SK-N-DZ (cell line): Measurements from ENCODE around the gene NUP93.
"Not testable (repeated sequence)": the region's sequence is repeated elsewhere in the genome, so short reads cannot be mapped to it uniquely, and the experiment has no call there.

Experiments
- DNase-seq: peaks from one replicate; pipeline ENCODE4 v3.0.0-alpha.2; 2015; ENCODE audit warnings: low spot score

The NUP93 gene

DNA sequence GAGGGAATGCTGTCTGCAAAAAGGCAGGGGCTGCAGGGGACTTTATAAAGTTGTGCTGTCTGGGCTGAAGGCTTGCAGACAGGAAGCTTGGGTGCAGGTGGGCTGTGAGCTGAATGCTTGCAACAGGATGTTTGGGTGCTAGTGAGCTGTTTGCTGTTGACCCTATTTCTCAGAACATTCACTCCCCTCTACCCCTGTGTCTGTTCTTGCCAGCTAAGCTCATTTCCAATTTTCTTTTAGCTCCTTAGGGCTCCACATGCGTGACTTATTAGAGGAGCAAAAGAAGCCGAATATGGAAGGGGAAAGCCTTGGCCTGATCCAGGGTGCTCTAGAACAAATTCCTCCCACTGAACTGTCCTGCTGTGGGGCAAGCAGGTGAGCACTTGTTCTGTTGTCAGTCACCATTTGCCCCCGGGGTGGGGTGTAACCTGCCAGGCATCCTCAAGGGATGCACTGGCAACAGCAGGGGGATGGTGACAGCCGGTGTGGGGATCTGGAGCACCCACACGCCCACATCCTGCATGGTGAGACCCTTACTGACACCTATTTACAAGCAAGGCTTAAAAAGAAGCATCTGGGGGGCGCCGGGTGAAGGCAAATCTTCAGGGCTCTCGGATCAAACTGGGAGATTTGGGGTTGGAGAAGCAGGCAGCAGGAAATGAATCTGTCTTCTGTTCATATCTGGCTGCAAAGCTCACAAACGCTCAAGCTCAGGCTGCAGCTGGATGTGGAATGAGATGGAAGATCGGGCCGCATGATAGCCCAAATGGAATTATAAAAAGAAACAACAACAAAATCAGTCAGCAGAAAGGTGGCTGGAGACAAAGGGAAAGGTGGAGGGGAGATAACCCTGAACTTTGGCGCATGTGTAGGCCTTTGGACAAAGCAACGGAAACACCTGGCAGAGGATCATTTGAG is 21.1 kb upstream of the NUP93 start:
- peak; percentile 44 for DNase-seq

DNA sequence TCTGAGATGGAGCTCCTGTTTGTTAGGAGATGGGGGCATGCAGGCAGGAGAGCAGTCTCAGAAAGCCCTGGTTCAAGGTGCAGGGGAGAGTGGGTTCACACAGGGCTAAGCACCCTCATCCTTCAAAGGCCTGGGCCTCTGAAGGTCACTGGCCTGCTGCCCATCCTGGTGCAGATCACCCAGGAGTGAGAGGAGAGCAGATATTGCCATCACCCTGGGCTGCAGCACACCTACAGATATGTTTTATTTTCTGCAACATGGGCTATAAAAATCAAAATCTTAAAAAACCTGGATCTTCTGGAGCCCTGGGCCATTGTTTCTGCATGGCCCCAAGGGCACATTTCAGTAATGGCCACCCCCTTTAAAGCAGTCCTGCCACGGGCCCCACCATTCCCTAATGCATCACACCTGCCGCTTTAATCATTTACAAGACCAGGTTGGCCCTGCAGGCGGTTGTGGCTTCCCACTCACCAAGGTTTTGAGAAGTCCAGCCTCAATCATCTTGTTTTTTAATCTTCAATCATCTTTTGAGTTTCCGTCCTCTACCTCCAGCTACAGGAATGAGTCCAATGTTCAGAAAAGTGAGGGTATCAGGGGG is 20.4 kb upstream of the NUP93 start:
- no peak for DNase-seq

DNA sequence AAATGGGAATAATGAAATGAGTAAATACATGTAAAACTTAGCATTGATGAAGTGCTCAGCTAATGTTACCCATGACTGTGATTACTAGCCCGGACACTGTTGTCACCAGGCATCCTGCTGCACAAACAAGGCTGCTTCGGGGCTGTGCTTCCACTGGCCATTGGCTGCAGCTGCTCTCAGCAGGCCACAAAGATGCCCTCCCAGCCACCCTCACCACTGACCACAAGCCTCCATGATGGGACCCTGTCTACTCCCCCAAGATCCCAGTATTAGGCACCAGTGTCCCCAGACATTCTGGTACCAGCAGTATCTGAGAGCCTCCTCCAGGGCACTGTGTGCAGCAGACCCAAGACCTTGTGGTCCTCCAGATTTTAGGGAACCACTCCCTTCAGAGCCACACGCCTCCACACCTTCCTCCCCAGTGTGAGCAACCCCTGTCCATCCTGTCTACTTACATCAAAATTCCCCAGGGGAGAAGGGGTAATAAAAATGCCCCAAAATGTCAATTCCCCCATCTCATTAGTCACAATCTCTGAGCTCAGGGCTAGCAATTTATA is 19.7 kb upstream of the NUP93 start:
- DNase-seq: no peak

DNA sequence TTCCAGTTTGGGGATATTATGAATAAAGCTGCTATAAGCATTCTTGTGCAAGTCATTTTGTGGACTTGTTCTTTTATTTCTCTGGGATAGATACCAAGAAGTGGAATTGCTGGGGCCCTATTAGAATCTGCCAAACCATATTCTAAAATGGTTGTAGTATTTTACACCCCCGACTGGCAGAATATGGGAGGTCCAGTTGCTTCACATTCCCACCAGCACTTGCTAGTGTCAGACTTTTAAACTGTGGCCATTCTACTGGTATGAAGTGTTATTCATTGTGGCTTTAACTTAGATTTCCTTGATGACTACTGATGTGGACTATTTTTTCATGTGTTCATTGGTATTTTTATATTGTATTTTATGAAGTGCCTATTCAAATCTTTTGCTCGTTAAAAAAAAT is 18.1 kb upstream of the NUP93 start:
- no peak for DNase-seq

DNA sequence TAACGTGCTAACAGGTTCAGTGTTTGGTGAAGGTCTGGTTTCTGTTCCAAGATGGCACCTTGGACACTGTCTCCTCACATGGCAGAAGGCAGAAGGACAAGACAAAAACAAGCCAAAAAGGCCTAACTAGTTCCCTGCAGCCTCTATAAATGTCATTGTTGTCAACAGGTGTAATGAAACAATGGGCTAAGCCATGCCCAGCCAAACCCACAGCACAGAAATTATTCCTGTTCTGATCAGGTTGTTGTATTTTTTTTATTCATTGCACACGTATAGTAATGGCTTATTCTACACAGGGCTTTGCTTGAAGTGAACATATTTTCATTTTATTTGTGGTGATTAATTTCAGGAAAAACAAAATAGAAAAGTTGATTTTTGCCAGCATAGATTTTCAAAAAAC is 16.1 kb upstream of the NUP93 start:
- DNase-seq: no peak

DNA sequence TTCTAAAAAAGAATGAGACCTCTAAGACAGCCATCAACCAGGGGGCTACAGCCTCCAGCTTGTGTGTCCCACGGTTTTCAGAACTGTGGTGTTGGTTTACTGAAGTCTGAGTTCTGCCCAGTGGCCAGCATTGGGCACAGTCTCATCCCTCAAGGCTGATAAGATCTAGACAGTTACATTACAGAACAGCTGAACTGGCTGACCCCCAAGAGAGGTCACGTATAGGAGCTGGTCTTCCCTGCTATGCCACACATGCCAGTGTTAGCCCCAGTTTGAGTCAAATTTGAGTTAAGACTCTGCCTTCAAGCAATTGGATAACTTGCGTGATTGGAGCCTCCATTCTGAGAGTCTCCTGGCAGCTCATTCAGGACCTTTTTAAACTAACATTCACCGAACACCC is 14.8 kb upstream of the NUP93 start:
- peak; percentile 38 for DNase-seq

DNA sequence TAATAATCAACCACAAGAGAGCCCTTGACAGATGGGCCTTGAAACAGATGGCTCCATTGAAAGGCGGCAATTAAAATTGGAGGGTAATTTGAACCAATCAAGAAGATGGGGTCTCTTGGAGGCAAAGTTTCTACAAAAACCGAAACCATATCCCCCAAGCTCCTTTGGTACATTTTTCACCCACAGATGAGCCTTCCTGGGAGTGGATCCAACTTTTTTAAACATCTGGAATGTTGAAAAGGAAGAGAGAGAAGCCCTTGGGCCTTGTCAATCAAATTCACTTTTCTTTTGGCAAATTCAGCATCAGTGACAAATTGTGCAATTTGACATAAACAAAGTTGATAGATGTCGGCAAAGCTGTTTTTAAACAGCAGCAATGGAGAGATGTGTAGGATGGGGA is 13.2 kb upstream of the NUP93 start:
- DNase-seq: no peak

DNA sequence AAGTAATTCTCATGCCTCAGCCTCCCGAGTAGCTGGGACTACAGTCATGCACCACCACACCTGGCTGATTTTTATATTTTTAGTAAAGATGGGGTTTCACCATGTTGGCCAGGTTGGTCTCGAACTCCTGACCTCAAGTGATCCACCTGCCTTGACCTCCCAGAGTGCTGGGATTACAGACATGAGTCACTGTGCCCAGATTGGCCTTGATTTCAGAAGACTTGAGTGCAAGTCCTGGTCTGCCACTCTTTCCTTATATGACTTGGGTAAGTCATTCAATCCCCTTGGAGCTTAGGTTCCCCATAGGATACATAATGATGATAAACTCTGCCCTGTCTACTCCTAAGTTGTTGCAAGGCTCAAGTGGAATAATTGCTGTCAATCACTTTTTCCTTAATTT is 12.4 kb upstream of the NUP93 start:
- not testable (repeated sequence) for DNase-seq

DNA sequence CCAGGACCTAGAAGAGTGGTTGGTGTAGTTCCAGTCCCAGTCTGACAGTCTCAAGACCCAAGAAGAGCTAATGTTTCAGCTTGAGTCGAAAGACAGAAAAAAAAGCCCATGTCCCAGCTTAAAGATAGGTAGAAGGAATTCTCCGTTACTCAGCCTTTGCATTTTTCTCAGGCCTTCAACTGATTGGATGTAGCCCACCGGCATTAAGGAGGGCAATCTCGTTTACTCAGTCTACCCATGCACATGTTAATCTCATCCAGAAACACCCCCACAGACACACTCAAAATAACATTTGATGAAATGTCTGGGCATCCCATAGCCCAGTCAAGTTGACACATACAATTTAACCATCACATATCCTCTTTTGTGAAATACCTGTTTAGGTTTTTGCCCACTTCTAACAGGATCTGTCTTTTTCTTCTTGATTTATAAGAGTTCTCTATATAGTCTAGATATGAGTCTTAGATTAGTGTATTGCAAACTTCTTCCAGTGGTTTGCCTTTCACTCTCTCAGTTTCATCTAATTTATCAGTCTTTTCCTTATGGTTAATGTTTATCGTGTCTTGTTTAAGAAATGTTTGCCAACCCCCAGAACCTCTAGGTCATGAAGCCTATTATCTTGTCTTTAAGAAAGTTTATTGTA is 7.6 kb upstream of the NUP93 start:
- no peak for DNase-seq

DNA sequence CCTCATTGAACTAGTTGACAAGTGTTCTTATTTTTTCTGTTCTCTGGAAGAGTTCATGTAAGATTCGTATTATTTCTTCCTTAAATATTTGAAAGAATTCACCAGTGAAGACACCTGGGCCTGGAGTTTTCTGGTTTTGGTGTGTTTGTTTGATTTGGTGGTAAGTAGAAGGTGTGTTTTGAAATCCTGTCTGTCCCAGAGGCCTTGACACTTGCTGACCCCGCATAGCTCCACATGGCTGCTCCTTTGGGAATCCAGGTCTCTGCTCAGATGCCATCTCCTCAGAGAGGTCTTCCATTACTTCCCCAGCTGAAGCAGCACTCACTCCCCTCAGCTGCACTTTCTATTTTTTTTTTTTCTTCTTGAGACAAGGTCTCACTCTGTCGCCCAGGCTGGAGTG is 5.7 kb upstream of the NUP93 start:
- no peak for DNase-seq

DNA sequence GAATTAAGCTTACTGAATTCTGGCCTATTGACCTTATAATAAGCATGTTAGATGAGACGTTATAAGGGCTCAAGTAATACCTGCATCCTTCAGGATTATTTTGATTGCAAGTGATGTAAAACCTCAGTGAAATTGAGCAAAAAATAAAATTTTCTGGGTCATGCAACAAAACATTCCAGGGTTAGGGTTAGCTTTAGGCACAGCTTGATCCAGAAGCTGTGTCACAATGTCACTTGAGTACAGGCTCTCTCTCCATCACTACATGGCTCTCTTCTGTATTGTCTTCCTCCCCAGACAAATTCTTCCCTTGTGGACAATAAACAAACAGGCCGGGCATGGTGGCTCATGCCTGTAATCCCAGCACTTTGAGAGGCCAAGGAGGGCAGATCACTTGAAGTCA is 3.6 kb upstream of the NUP93 start:
- no peak for DNase-seq

DNA sequence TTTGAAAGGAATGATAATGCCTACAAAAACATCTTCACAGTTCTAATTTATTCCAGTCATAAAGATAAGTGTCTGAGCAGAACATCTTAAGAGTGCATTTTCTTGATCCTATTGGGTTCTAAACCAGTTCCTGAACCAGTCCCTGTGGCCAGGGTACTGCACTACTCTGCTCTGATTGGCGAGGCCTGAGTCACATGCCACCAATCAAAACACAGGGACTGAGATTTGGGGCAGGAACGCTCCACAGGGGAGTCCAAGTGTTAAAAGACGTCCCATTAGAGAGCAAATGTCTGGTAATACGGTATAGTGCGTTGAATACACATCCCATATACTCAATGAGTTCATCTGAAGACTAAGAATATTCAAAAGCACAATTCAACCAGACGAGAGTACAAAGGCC is 3.0 kb upstream of the NUP93 start:
- DNase-seq: no peak

DNA sequence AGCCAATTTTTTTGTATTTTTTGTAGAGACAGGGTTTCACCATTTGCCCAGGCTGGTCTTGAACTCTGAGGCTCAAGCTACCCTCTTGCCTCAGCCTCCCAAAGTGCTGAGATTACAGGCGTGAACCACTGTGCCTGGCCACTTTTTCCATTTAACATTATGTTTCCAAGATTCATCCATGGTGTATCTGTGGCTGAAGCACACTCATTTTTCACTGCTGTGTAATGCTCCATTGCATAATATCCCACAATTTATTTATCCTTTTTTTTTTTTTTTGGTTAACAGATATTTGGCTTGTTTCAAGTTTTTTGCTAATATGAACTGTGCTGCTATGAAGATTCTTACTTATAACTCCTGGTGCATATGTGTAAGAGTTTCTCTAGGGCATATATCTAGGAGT is 1.9 kb upstream of the NUP93 start:
- no peak for DNase-seq

DNA sequence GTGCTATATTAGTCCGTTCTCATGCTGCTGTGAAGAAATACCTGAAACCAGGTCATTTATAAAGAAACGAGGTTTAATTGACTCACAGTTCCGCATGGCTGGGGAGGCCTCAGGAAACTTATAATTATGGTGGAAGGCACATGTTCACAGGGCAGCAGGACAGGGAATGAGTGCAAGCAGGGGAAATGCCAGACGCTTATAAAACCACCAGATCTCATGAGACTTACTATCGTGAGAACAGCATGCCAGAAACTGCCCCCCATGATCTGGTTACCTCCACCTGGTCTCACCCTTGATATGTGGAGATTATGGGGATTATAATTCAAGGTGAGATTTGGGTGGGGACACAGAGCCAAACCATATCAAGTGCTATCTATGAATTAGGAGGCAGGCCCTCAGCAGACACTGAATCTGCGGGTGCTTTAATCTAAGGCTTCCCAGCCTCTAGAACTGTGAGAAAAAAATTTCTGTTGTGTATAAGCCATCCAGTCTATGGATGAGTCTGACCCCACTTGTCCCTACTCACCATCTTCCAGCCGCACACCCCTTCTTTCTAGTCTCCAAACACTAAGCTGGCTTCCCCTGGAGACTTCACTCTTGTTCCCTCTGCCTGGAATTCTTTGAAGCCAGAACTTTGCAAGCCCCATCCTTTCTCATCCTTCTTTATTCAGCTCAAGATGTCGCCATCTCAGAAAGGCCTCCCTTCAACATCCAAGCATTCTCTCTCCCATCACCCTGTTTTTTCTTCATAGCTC is 772 bp upstream of the NUP93 start:
- DNase-seq: no peak

DNA sequence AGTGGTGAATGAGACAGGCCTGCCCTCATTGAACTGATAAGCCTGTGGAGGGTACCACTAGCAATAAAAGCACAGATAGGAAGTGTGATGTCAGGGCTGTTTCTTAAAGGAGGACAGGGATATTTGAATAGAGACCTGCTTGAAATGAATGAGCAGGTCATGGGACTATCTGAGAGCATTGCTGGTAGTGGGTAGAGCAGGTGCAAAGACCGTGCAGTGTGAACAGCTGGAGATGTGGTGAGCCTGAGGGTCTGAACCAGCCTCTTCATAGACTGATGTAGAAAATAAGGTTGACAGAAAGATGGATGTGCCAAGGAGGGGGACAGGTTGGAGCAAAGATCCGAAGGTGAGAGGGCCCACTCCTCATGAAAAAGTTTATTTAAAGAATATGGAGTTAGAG is 2.4 kb downstream of the NUP93 start:
- no peak for DNase-seq

DNA sequence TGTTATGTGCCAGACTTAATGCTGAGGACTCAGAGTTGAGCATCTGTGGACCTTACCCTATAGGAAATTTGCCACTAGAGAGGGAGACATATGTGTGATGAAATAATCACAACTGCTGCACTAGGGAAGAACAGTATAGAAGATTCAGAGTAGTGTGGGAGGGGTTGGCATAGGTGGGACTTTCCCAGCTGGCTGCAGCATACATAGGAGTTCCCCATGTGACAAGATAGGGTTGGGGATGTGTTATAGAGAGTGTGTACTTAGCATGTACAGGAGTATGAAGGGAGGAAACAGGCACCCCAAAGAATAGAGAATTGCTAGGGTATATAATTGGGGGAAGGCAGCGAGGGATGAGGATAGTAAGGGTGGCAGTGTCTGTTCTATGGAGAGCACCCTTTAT is 2.9 kb downstream of the NUP93 start:
- DNase-seq: no peak

DNA sequence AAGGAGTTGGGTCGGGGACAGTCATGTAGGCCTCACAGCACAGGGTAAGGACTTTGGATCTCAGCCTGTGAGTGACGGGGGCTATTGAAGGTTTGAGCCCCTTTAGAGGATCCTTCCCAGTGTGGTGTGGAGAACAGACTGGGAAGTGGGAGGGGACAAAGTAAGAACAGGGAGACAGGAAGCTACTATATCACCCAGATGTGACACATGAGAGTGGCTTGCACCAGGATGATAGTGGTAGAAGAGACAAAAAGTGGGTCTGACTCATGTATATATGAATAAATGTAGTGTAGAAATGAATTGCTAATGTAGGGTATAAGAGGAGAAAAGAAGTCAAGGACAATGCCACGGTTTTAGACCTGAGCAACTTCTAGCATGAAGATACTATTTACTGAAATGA is 4.5 kb downstream of the NUP93 start:
- no peak for DNase-seq

DNA sequence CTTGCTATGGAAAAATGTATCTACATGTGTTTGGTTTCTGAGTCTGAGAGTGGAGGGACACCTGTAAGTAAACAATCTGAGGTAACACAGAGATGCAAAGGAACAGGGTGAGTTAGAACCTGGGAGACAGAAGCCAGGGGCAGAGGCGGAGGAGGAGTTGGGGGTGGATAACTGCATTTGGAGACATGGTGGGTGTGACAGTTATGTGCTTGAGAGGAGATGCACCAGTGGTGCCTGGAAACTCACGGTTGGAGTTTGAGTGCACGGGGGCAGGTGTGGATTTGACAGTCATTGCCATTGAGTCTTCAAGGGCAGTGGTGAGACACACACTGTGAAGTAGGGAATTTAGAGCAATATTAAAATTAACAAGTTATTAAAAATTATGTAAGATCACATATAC is 6.5 kb downstream of the NUP93 start:
- DNase-seq: no peak

DNA sequence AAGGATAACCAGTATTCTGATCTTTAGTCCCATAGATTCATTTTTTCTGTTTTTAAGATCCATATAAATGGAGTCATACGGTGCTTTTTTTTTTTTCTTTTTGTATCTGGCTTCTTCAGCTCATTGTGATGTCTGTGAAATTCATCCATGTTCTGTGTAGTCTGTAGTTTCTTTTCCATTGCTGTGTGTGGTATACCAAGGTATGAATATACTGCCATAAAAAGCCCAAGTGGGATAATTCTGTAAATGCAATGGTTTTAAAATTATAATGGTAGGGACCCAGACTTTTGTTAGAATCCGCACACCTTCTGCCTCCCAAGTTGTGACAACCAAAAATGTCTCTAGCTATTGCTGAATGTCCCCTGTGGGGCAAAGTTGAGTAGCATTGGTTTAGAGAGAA is 7.6 kb downstream of the NUP93 start:
- no peak for DNase-seq

DNA sequence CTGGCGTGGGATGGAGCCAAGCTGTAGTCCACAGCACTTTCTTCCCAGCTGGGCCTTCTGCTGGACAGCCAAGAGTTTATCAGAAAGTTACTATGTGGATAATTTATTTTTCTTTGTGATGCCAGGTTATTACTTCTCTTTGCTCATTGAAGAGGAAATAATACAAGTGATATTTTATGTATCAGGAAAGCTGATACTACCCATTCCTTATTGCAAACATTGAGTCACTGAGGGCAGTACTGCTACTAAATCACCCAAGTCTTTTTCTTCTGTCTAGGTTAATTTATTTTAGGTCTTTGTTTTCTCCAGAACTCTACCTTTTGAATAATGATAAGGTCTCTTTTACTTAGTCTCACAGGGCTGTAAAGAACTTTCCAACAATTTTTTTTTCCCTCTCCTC is 8.3 kb downstream of the NUP93 start:
- no peak for DNase-seq

DNA sequence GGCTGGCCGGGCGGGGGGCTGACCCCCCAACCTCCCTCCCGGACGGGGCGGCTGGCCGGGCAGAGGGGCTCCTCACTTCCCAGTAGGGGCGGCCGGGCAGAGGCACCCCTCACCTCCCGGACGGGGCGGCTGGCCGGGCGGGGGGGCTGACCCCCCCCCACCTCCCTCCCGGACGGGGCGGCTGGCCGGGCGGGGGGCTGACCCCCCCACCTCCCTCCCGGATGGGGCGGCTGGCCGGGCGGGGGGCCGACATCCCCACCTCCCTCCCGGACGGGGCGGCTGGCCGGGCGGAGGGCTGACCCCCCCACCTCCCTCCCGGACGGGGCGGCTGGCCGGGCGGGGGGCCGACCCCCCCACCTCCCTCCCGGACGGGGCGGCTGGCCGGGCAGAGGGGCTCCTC is 9.4 kb downstream of the NUP93 start:
- DNase-seq: not testable (repeated sequence)

DNA sequence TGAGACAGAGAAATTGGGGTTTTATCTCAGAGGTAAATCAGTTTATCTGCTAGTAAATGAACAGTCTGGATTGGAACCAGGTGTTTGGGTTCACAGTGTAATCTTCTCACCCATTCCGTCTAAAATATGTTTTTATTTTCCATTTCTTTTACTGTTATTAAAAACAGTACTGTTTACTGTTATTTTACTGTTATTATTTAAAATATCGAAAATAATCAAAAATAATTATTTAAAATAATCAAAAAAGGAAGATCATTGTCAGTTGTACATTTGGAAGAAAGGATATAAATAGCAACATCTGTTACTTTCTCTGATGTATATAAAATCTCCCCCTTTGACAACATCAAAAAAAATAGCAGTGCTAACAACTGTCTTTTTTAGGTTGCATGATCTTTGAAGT is 11.5 kb downstream of the NUP93 start:
- DNase-seq: no peak
